ENCODE results near the gene KCNE5.

- TF ChIP-seq CTCF (IDR thresholded peaks at IDR 0.05) (no peak), POLR2A (IDR thresholded peaks at IDR 0.05) (no peak)
Observed at GRCh38 chrX:109619771-109620170, 5.2 kb downstream of the KCNE5 start.

Data from testis (tissue), 2 donors.